Measurements from ENCODE around the gene NEDD4L. TPM values are rescaled to one million over a fixed set of nuclear protein-coding genes. Genes with fewer than 3 reads are reported as not detected.

Gene NEDD4L
- total RNA-seq, 2 donors from 2014 or later = 149 to 212 TPM

GRCh38 chr18:58344861-58345463 is 300.9 kb downstream of the NEDD4L start:
- H3K4me1 ChIP-seq = no peaks in the 10 kb centered on the region
- H3K9ac ChIP-seq (ENCODE audit: low read depth in 2 of 2, low read length in 2 of 2) = no peak overlapping the region
- no peak overlapping the region for H3K27ac ChIP-seq
- no peak overlapping the region for H3K4me3 ChIP-seq
- DNase-seq = no peak
- no peaks in the 10 kb centered on the region for H3K9me3 ChIP-seq
- H3K27me3 ChIP-seq = no peaks in the 10 kb centered on the region
- H3K36me3 ChIP-seq = peaks cover 4% of the 10 kb centered on the region
- TF ChIP-seq, protein P1, sequence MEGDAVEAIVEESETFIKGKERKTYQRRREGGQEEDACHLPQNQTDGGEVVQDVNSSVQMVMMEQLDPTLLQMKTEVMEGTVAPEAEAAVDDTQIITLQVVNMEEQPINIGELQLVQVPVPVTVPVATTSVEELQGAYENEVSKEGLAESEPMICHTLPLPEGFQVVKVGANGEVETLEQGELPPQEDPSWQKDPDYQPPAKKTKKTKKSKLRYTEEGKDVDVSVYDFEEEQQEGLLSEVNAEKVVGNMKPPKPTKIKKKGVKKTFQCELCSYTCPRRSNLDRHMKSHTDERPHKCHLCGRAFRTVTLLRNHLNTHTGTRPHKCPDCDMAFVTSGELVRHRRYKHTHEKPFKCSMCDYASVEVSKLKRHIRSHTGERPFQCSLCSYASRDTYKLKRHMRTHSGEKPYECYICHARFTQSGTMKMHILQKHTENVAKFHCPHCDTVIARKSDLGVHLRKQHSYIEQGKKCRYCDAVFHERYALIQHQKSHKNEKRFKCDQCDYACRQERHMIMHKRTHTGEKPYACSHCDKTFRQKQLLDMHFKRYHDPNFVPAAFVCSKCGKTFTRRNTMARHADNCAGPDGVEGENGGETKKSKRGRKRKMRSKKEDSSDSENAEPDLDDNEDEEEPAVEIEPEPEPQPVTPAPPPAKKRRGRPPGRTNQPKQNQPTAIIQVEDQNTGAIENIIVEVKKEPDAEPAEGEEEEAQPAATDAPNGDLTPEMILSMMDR (IDR thresholded peaks at IDR 0.05) = no peak
- intact Hi-C loops (cut with DNase I) = no loop called here

GRCh38 chr18:58345875-58346274 is 301.8 kb downstream of the NEDD4L start:
- Histone ChIP-seq H3K4me1 (no peaks in the 10 kb centered on the region), H3K27ac (no peak overlapping the region), H3K9me3 (no peaks in the 10 kb centered on the region), H3K4me3 (no peak overlapping the region), H3K9ac (ENCODE audit: low read depth in 2 of 2, low read length in 2 of 2) (no peak overlapping the region), H3K36me3 (peaks cover 4% of the 10 kb centered on the region), H3K27me3 (no peaks in the 10 kb centered on the region)
- intact Hi-C loops (cut with DNase I) = no loop called here
- DNase-seq = no peak
- TF ChIP-seq, protein P1 (IDR thresholded peaks at IDR 0.05) = no peak

- Histone ChIP-seq H3K27ac (no peak overlapping the region), H3K36me3 (peaks cover 4% of the 10 kb centered on the region), H3K9ac (ENCODE audit: low read depth in 2 of 2, low read length in 2 of 2) (no peak overlapping the region), H3K4me1 (no peaks in the 10 kb centered on the region), H3K4me3 (no peak overlapping the region), H3K9me3 (no peaks in the 10 kb centered on the region), H3K27me3 (no peaks in the 10 kb centered on the region)
- TF ChIP-seq, protein P1 (IDR thresholded peaks at IDR 0.05) = no peak
- intact Hi-C loops (cut with DNase I) = no loop called here
- DNase-seq = no peak
These were observed 303.1 kb downstream of the NEDD4L start for GRCh38 chr18:58347135-58347534.

- H3K9me3 ChIP-seq = no peaks in the 10 kb centered on the region
- peaks cover 4% of the 10 kb centered on the region for H3K36me3 ChIP-seq
- no peak overlapping the region for H3K27ac ChIP-seq
- no peak overlapping the region for H3K4me3 ChIP-seq
- H3K4me1 ChIP-seq = no peaks in the 10 kb centered on the region
- intact Hi-C loops (cut with DNase I) = no loop called here
- TF ChIP-seq, protein P1 (IDR thresholded peaks at IDR 0.05) = no peak
- no peak overlapping the region for H3K9ac ChIP-seq (ENCODE audit: low read depth in 2 of 2, low read length in 2 of 2)
- DNase-seq = no peak
- H3K27me3 ChIP-seq = no peaks in the 10 kb centered on the region
These were observed 304.5 kb downstream of the NEDD4L start for GRCh38 chr18:58348517-58348916.

GRCh38 chr18:58348951-58349350 is 304.9 kb downstream of the NEDD4L start:
- no peak overlapping the region for H3K27ac ChIP-seq
- no peaks in the 10 kb centered on the region for H3K27me3 ChIP-seq
- TF ChIP-seq, protein P1 (IDR thresholded peaks at IDR 0.05) = no peak
- H3K36me3 ChIP-seq = peaks cover 1% of the 10 kb centered on the region
- H3K4me3 ChIP-seq = no peak overlapping the region
- DNase-seq = no peak
- H3K9me3 ChIP-seq = no peaks in the 10 kb centered on the region
- intact Hi-C loops (cut with DNase I) = no loop called here
- no peak overlapping the region for H3K9ac ChIP-seq (ENCODE audit: low read depth in 2 of 2, low read length in 2 of 2)
- H3K4me1 ChIP-seq = no peaks in the 10 kb centered on the region

Data from colonic mucosa (tissue), 4 donors.